SW 1271 (cell line): Measurements from ENCODE around the gene CNOT6L.
"Not testable (repeated sequence)": the region's sequence is repeated elsewhere in the genome, so short reads cannot be mapped to it uniquely, and the experiment has no call there.

ENCODE experiments used
- DNase-seq, 2 experiments: peaks; one replicate each; lab custom pipeline; 2025; lab: John Stamatoyannopoulos, UW

CNOT6L gene

DNA sequence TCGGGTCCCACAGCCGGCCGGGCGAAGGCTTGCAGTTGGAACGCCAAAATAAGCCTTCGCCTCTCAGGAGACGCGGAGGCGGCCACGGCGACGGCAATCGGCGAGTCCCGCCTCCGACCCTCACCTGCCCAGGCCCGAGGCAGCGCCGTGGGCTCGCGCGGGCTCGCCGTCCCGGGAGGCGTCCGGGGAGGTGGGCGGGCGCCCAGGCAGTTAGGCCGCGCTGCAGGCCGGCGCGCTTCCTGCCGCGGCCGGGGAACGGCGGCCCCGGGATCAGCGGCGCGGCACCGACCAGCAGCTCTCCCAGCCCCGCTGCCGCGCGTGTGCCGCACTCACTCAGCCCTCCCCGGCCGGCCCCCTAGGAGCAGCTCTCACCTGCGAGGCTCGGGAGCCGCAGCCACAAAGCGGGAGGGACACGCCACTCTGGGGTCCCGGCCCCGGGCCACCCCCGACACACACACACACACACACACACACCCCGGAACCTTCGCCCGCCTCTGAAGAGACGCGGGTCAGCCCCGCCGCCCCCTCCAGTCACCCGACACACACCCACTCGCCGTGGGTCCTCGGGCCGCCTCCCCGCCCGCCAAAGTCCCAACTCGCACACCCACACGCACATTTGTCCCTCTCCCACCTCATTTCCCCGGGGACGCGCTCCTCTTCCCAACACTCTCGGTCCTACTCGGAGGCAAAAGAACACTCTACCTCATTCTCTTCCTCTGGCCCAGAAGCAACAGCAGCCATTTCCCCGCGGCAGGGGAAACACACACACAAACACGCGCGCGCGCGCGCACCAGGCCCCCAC, at the start of gene CNOT6L:
Gene CNOT6L (minus strand): TSS at position 767 of the 802 bp plus-strand sequence. CDS start 60 bp downstream, at position 707.
- DNase-seq, result peak in 1 of 2 experiments; percentile 12

DNA sequence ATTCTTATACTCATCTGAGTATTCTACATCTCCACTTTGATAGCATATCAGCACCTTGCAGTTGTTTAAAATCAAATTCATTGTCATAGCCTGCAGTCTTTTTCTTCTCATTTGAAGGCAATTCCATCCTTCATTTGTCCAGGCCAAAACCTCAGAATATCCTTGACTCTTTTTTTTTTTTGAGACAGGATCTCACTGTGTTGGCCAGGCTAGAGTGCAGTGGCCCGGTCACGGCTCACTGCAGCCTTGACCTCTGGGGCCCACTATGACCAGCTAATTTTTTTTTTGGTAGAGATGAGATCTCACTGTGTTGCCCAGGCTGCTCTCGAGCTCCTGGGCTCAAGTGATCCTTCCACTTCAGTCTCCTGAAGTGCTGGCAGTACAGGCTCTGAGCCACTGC, 46.1 kb upstream of the CNOT6L start:
- DNase-seq, result no peak

DNA sequence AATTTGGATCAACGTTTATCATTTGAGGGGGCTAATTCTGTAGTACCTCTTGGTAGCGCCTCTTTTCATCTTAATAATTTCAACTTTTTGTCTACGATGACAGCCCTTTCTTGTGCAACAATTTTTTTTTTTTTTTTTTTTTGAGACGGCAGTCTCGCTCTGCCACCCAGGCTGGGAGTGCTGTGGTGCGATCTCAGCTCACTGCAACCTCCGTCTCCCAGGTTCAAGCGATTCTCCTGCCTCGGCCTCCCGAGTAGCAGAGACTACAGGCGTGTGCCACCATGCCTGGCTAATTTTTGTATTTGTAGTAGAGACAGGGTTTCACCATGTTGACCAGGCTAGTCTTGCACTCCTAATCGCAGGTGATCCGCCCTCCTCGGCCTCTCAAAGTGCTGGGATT, 44.2 kb upstream of the CNOT6L start:
- not testable (repeated sequence) for DNase-seq

DNA sequence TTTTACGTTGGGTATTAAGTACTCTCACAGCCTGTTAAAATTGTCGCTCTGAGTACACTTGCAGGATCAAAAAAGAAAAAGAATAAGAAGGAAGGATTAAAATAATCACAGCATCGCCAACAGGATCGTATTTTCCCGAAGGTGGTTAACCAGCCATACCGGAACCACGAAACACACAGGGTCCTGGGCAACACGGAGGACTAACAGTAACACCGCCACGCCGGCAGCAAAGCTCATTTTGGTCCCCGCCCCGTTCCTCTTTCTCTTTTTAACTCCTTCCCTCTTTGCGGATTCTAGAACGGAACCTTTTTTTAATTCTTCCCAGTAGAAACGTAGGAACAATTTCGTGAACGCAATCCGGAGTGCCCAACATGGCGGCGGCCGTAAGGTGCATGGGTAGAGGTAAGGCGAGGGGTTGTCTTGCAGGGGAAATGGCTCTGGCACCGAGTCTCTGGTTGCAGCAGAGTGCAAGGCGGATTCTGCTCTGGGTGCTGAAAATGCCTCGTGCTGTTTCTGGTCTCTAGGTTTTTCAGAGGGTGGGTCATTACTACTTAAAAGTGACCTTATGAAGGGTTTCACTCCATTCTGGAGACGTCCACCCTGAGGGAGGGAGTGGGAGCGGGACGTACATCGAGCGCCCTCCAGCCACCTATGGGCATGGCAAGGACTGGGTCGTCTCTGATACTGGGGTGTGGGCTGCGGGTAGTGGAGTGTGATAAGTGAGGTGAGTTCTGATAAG, 43.5 kb upstream of the CNOT6L start, which contains the start of gene MRPL1:
Gene MRPL1 (plus strand): TSS at position 353 of the 739 bp plus-strand sequence. CDS start 19 bp downstream, at position 372.
- peak; percentile 75 to 94 for DNase-seq

DNA sequence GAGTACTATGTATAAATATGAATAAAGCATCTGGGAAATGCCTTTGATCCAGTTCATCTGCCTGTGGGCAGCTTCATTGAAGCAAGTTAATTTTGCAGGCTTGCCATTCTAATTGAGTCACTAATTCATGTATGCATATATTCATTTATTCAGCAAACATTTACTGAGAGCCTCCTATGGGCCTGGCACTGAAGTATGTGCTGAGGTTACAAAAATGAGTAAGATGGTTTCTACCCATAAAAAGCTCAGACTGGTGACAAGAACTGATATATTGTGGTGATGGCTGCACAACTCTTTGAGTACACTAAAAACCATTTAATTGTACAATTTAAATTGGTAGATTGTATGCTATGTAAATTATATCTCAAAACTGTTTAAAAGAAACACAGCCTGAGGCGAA, 42.3 kb upstream of the CNOT6L start:
- no peak for DNase-seq

DNA sequence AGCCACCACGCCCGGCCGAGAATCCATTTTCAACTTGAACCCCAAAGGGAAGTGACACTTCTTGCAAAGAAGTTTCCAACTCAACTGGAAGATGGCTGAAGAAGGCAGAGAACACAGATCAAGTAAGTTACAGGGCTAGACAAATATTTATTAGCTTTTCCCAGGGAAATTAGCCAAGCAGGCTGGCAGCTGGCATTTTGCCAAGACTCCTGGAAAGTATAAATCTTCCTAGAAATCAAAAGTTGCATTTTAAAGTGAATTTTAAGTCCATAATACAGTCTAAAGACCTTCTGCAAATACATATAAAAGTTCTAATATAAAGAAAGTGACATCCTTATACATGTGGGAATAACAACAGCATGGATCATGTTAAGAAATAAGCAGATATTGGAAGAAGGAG, 40.1 kb upstream of the CNOT6L start:
- no peak for DNase-seq

DNA sequence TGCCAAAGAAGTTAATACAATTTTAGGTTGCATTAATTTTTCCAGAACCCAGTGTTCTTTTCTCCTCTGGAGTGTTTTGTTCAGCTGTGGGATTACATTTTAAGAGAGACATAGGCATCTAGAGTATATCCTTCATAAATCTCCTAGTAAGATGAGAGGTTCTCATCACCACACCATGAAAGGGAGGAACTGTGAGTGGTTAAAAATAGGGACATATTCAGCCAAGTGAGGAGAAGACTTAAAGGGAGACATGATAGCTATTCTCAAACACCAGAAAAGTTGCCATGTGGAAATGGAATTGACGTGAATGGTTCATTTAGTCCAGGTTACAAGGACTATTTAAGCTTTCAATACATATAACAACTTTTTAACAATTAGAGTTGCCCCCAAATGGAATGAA, 37.0 kb upstream of the CNOT6L start:
- DNase-seq, result no peak

DNA sequence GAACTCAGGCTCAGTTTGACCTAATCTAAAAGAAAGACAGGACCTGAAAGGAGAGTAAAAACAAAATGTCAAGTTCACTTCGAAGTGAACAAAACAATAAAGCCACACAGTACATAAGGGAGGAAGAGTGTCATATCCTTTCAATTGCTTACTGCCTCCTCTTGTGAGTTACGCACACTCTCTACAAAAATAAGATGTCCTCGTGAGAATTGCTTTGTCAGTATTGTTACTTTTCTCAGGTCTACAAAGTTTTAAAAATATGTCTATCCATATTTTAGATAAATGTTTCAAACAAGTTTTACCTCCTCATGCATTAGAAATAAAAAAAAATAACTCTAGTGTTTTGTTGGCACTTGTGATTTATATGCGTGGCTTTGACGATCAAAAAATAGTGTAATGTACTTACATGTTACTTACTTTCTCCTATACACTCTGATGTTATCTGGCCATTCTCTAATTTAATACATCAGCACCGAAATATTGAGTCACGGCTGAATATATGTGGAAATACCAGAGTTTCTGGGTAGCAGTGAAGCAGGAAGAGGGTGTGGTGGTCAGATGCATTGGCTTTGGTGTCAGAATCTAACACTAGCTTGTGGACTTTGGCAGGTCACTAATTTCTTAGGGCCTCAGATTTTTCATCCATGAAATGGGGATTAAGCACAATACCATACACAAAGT, 35.4 kb upstream of the CNOT6L start:
- no peak for DNase-seq

DNA sequence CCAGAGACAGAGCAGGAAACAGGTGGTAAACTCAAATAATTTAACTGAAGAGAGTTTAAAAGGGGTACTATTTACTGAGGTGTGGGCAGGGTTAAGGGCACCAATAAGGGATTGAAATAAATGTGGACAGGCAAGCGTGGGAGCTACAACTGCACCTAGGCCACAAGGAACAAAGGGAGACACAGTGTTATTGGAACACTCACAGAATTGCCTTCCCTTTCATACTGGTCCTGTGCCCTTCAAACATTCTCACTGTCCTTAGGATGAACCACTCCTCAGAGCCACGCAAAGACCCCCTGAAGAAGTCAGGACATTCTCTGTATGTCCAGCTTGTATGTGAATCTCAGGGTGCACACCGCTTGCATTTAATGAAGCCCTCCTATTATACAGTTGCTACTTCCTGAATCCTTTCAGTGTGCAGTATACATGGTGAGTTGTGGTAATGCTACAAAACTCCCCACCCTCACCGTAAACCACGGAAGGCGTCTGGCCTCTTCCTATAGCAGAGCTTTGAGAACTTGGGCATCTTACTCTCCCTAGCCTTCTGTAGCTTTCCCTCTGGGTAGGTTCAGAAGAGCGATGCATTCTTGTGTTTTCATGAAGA, 33.8 kb upstream of the CNOT6L start:
- no peak for DNase-seq

DNA sequence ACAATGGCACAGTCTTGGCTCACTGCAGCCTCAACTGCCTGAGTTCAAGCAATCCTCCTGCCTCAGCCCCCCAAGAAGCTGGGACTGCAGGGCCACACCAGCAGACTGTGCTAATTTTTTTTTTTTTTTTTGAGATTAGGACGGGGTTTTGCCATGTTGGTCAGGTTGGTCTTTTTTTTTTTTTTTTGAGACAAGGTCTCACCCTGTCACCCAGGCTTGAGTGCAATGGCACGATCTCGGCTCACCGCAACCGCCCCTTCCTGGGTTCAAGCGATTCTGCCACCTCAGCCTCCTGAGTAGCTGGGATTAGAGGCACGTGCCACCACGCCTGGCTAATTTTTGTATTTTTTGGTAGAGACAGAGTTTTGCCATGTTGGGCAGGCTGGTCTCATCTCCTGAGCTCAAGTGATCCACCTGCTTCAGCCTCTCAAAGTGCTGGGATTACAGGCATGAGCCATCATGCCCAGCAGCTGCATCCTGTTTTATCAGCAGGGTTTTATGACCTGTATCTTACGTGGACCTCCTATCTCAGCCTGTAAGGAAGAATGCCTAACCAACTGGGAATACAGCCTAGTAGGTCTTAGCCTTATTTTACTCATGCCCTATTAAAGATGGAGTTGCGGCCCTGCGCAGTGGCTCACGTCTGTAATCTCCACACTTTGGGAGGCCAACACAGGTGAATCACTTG, 30.3 kb upstream of the CNOT6L start:
- no peak for DNase-seq

DNA sequence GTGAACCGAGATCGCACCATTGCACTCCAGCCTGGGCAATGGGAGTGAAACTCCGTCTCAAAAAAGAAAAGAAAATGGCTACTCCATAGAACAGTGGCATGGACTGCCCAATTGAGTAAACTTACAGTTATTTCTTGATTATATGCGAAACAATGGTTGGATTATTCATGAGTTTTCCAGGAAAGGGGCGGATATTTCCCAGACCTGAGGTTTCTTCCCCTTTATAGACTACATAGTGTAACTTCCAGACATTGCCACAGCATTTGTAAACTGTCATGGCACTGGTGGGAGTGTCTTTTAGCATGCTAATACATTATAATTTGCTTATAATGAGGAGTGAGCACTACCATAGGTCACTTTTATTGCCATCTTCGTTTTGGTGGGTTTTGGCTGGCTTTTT, 29.3 kb upstream of the CNOT6L start:
- no peak for DNase-seq

DNA sequence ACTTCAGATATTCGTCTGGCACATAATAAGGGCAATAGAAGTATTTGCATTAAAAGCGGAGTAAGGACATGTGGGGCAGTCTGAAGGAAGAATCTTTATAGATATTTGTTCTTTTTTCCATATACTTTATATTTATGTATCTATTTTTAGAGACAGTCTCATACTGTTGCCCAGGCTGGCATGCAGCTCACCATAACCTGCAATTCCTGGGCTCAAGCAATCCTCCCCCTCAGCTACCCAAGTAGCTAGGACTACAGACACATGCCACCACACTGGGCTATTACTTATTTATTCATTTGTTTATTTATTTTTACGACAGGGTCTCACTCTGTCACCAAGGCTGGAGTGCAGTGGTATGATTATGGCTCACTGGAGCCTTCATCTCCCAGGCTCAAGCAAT, 26.8 kb upstream of the CNOT6L start:
- no peak for DNase-seq

DNA sequence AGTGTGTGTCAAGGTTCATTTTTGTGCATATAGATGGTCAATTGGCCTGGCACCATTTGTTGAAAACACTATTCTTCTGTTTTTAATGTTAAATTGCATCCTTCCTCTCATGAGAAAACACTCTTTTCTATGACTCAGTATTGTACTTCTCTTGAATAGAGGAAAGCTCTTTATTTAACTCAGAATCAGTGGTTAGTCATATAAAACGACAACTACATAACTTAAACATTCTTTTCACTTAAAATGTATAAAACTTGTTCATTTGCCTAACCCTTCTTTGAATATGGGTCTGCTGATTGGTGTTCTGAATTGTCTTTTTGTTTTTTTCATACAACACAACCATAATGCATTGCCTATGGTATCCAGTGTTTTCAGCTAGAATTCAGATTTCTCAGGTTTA, 26.2 kb upstream of the CNOT6L start:
- DNase-seq, result no peak

DNA sequence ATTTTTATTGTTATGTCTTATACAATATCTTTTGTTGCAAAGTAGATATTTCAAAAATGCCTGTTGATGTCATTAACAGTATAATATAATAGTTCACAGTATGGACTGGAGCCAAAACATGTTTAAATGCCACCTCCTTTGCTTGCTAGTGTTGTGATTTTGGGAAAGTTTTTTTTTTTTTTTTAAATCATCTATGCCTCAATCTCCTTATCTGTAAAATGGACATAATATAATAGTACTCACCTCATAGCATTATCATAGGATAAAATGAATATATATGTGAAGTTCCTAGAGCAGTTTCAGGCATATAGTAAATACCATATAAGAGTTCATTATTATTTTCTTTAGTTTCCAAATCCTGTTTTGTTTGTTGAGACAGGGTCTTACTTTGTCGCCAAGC, 25.2 kb upstream of the CNOT6L start:
- no peak for DNase-seq

DNA sequence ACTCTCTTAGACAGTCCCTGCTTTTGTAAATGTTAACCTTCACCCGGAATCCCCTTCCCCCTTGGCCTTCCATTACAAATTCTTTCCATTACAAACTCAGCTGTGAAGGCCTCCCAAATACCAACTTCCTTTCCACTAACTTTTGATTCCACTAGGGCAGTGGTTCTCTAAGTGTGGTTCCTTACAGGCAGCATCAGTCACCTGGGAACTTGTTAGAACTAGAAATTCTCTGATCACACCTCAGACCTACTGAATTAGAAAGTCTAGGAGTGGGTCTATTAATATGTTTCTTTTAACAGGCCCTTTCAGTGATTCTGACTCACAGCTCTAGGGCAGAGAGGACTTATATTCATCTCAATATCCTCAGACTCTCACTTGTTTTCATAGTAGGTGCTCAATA, 24.5 kb upstream of the CNOT6L start:
- no peak for DNase-seq

DNA sequence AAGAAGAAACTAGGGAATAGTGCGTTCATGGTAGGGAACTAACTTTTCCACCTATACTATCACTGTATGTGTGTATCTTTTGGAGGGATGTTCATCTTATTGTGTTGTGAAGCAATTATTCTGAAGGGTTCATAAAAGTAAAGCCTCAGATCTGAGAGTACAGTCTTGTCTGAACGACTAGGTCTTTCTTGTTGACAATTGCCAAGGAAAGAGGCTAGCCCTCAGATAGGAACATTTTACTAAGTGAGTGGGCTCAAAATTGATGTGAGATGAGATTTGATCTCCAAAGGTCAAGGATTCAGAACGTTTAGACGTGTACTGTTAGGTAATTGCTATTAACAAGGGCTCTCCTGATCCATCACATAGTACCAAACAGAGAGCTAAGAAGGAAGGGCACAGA, 15.2 kb upstream of the CNOT6L start:
- no peak for DNase-seq

DNA sequence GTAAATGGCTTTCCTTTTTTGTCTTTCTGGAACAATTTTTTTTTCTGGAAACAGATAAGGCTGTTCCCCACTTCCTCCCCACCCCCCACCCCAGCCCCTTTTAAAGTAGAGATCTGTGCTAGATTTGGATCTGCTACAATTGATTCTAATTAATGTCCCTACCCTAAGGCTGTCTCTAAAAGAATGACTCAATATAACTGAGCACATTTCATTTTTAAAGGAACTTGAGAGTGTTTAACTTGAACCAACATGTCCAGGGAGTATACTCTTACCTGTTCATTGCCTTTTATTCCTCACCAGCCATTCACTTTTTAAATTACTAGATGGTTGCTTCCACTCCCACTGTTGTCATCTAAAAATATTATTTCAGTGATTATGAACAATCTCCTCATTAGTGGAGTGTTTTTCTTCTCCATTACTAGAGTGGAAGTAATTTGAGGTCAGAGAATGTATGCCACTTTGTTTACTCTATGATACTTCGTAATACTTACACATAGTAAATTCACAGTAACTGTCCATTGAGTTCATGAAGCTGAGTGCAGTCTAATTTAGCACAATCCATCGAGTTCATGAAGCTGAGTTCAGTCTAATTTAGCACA, 14.1 kb upstream of the CNOT6L start:
- DNase-seq, result no peak

DNA sequence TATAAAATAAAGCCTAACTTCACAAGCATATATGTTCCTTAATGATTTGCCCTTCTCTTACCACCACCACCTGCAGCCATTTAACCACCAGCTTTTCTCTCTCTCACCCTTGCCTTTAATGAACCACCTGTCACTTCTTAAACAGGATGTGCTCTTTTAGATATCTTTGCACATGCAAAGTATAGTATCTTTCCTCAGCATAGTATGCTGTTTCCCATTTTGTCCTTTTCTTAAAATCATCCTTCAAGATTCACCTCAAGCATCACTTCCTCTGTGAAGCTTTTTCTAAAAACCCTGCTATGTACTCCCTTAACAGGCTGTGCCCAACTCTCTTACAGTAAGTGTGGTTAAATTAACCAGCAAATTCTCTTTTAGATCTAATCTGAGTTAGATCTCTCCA, 8.2 kb upstream of the CNOT6L start:
- no peak for DNase-seq

DNA sequence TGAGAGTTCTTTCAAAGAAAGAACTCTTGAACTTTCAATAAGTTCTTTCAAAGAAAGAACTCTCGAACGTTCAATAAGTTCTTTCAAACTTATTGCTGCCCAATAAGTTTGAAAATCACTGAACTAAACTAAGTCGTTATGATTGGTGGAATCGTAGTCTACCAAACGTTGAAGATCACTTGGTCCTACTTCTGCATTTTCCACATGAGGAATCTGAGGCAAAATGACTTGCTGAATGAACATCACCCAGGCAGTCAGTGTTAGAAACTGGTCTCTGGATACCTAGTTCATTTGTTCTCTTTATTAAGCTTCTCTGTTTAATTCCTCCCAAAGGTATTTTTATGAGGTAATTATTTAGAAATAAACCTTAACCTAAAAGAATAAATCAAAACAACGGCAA, 7.1 kb upstream of the CNOT6L start:
- DNase-seq, result no peak

DNA sequence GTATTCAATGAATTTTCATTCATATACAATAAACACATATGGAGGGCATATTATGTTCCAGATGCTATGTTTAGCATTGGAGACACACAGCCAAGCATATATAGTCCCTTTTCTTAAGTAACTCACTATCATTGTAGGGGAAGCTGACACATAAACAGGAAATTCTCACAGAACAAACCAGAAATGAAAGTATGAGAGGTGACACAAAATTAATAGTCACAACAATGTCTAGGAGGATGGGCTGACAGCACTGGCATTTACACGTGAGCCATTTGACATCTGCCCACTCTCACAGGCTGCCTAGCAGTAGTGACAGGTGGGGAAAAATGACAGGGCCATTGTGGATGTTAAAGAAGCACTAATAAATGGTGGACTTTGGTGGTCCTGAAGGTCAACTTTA, 2.6 kb upstream of the CNOT6L start:
- no peak for DNase-seq
